Tibial nerve (tissue), 4 donors: ENCODE measurements around the gene ILDR1. TPM values are rescaled to one million over a fixed set of nuclear protein-coding genes. Genes with fewer than 3 reads are reported as not detected.
A peak's percentile ranks its signal among the peaks of the same experiment; 100 is the strongest.

Source experiments
- DNase-seq, 2 donors: peaks; one replicate each; pipeline ENCODE4 v3.0.0-alpha.2; 2019; ENCODE audit warnings: low spot score in 2 of 2
- H3K27ac ChIP-seq, 4 donors: fragments of 200-600 bp; sonication (generic) in 3 of 4; one replicate each; pipeline ENCODE4 v1.5.1; 2017 to 2019; ENCODE audit warnings: mild to moderate bottlenecking in 1 of 4
- H3K27me3 ChIP-seq, 2 donors: fragments of 200-600 bp; sonication (generic) in 1 of 2; one replicate each; pipeline versions ENCODE4 v1.5.1 to v1.6.0; 2017 to 2019
- H3K36me3 ChIP-seq, 3 donors: fragments of 200-600 bp; sonication (generic); one replicate each; pipeline ENCODE4 v1.5.1; 2018 to 2019
- H3K4me1 ChIP-seq, 4 donors: fragments of 200-600 bp; sonication (generic) in 3 of 4; one replicate each; pipeline ENCODE4 v1.5.1; 2017 to 2019
- H3K4me3 ChIP-seq, 4 donors: fragments of 200-600 bp; sonication (generic) in 3 of 4; one replicate each; pipeline ENCODE4 v1.5.1; 2017 to 2019; ENCODE audit warnings: mild to moderate bottlenecking in 1 of 4, moderate library complexity in 1 of 4
- H3K9me3 ChIP-seq, 4 donors: fragments of 200-600 bp; sonication (generic) in 3 of 4; one replicate each; pipeline ENCODE4 v1.5.1; 2017 to 2019
- CTCF ChIP-seq, 5 experiments: fragments of 200-600 bp in 3 of 5; fragments of 450-650 bp in 2 of 5; sonication (generic) in 3 of 5; IDR thresholded peaks; one replicate each; pipeline ENCODE4 v1.5.1; 2016 to 2019; ENCODE audit warnings: antibody characterized with exemption in 5 of 5, mild to moderate bottlenecking in 3 of 5, moderate library complexity in 2 of 5
- EP300 ChIP-seq, 2 donors: sonication (generic); formaldehyde crosslinking; IDR thresholded peaks; one replicate each; pipeline ENCODE4 v1.6.1; 2017; ENCODE audit warnings: antibody characterized with exemption in 2 of 2, mild to moderate bottlenecking in 1 of 2
- POLR2A ChIP-seq, 2 donors: fragments of 450-650 bp; IDR thresholded peaks; one replicate each; pipeline ENCODE4 v1.6.1; 2017; ENCODE audit warnings: antibody characterized with exemption in 2 of 2, mild to moderate bottlenecking in 2 of 2, moderate library complexity in 2 of 2
- WGBS, 2 donors: methylation state at CpG; one replicate each; pipeline ENCODE4 v1.1.5; 2018; 5-methylcytosine and 5-hydroxymethylcytosine counted together
- total RNA-seq, 4 donors: library from RNA; depleted of rRNA; stranded (reverse); fragments of >200 nt; gene quantifications; one replicate each; pipeline ENCODE4 v1.1.0, GENCODE V29; 2016

Gene ILDR1
- total RNA-seq, 4 donors from 2014 or later = not detected

- H3K27ac ChIP-seq = no peak overlapping the region
- no peaks in the 10 kb centered on the region for H3K27me3 ChIP-seq
- 59 to 65% methylated on average over 1 of the region's 1 CpG for WGBS, 2 donors
- TF ChIP-seq EP300 (IDR thresholded peaks at IDR 0.05) (peak in 1 of 2 donors; percentile 17), POLR2A (IDR thresholded peaks at IDR 0.05) (no peak), CTCF (IDR thresholded peaks at IDR 0.05) (no peak)
- DNase-seq = no peak
- H3K9me3 ChIP-seq = no peaks in the 10 kb centered on the region
- H3K4me3 ChIP-seq = no peak overlapping the region
- H3K4me1 ChIP-seq = no peaks in the 10 kb centered on the region
- no peaks in the 10 kb centered on the region for H3K36me3 ChIP-seq
These were observed 41.9 kb upstream of the ILDR1 start for GRCh38 chr3:122063908-122064307.

- H3K36me3 ChIP-seq = no peaks in the 10 kb centered on the region
- TF ChIP-seq CTCF (IDR thresholded peaks at IDR 0.05) (no peak), POLR2A (IDR thresholded peaks at IDR 0.05) (no peak)
- no peak overlapping the region for H3K27ac ChIP-seq
- H3K4me3 ChIP-seq = no peak overlapping the region
- WGBS, 2 donors = 74 to 76% methylated on average over 6 of the region's 6 CpGs
- H3K27me3 ChIP-seq = no peaks in the 10 kb centered on the region
- H3K9me3 ChIP-seq = no peaks in the 10 kb centered on the region
- H3K4me1 ChIP-seq = no peaks in the 10 kb centered on the region
- no peak for DNase-seq
These were observed 38.1 kb upstream of the ILDR1 start for GRCh38 chr3:122060040-122060698.

- 75 to 81% methylated on average over 1 of the region's 1 CpG for WGBS, 2 donors
- Histone ChIP-seq H3K27ac (no peak overlapping the region), H3K36me3 (no peaks in the 10 kb centered on the region), H3K27me3 (no peaks in the 10 kb centered on the region), H3K9me3 (no peaks in the 10 kb centered on the region), H3K4me1 (no peaks in the 10 kb centered on the region), H3K4me3 (no peak overlapping the region)
- DNase-seq = no peak
- TF ChIP-seq POLR2A (IDR thresholded peaks at IDR 0.05) (no peak), EP300 (IDR thresholded peaks at IDR 0.05) (no peak), CTCF (IDR thresholded peaks at IDR 0.05) (no peak)
These were observed 36.2 kb upstream of the ILDR1 start for GRCh38 chr3:122058294-122058693.

GRCh38 chr3:122057671-122058070 lies 35.6 kb upstream of the ILDR1 start:
- no peaks in the 10 kb centered on the region for H3K36me3 ChIP-seq
- WGBS, 2 donors = 89 to 98% methylated on average over 2 of the region's 2 CpGs

More at GRCh38 chr3:122057671-122058070, 35.6 kb upstream of the ILDR1 start:
- no peaks in the 10 kb centered on the region for H3K27me3 ChIP-seq
- no peak overlapping the region for H3K27ac ChIP-seq
- TF ChIP-seq CTCF (IDR thresholded peaks at IDR 0.05) = no peak
- TF ChIP-seq EP300 (IDR thresholded peaks at IDR 0.05) = no peak
- no peak for TF ChIP-seq POLR2A (IDR thresholded peaks at IDR 0.05)
- H3K4me1 ChIP-seq = no peaks in the 10 kb centered on the region
- DNase-seq = no peak
- no peak overlapping the region for H3K4me3 ChIP-seq
- H3K9me3 ChIP-seq = no peaks in the 10 kb centered on the region
